ENCODE data around the gene PITX3. TPM values are rescaled to one million over a fixed set of nuclear protein-coding genes. Genes with fewer than 3 reads are reported as not detected.

The PITX3 gene
- total and polyA plus RNA-seq, 9 of the 15 experiments (the other 6 are each of a cell fraction or from before 2014, with no cell fraction given) = 0.30 to 0.98 (median 0.95) TPM; not detected in 6

DNA sequence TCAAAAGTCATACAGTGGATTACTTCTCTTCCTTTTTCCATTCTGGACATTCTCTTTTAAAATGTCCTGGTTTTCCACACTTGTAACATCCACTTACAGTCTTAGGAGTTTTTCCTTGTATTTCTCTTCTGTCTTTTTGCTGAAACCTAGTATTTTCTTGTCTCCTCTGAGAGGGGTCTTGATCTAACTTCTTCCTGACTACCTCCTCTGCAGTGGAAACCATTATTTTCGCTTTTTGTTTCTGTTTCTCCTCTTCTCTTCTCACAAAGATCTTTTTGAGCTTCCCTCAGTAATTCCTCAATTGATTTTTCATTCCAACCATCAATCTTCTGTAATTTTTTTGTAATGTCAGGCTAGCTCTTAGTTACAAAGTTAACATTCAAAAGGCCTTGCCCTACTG lies 38.9 kb downstream of the PITX3 start:
- ChIA-PET CTCF (ENCODE audit: low intra/inter-chr PET ratio) (no interaction called here), POLR2A (no interaction called here)
- TF ChIP-seq, protein P1, sequence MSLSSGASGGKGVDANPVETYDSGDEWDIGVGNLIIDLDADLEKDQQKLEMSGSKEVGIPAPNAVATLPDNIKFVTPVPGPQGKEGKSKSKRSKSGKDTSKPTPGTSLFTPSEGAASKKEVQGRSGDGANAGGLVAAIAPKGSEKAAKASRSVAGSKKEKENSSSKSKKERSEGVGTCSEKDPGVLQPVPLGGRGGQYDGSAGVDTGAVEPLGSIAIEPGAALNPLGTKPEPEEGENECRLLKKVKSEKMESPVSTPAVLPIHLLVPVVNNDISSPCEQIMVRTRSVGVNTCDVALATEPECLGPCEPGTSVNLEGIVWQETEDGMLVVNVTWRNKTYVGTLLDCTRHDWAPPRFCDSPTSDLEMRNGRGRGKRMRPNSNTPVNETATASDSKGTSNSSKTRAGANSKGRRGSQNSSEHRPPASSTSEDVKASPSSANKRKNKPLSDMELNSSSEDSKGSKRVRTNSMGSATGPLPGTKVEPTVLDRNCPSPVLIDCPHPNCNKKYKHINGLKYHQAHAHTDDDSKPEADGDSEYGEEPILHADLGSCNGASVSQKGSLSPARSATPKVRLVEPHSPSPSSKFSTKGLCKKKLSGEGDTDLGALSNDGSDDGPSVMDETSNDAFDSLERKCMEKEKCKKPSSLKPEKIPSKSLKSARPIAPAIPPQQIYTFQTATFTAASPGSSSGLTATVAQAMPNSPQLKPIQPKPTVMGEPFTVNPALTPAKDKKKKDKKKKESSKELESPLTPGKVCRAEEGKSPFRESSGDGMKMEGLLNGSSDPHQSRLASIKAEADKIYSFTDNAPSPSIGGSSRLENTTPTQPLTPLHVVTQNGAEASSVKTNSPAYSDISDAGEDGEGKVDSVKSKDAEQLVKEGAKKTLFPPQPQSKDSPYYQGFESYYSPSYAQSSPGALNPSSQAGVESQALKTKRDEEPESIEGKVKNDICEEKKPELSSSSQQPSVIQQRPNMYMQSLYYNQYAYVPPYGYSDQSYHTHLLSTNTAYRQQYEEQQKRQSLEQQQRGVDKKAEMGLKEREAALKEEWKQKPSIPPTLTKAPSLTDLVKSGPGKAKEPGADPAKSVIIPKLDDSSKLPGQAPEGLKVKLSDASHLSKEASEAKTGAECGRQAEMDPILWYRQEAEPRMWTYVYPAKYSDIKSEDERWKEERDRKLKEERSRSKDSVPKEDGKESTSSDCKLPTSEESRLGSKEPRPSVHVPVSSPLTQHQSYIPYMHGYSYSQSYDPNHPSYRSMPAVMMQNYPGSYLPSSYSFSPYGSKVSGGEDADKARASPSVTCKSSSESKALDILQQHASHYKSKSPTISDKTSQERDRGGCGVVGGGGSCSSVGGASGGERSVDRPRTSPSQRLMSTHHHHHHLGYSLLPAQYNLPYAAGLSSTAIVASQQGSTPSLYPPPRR (CRISPR knock-in tag; IDR thresholded peaks at IDR 0.05; ENCODE audit: borderline replicate concordance) = no peak
- TF ChIP-seq ZBTB8A (IDR thresholded peaks at IDR 0.05; ENCODE audit: partially characterized antibody) (no peak), MYNN (IDR thresholded peaks at IDR 0.05) (no peak), MYNN (CRISPR knock-in tag; IDR thresholded peaks at IDR 0.05) (no peak), PRMT5 (CRISPR knock-in tag; IDR thresholded peaks at IDR 0.05) (no peak), RFX1 (IDR thresholded peaks at IDR 0.05) (no peak), HNRNPK (IDR thresholded peaks at IDR 0.05; ENCODE audit: low read depth, low read length, poor library complexity, severe bottlenecking) (no peak), ZNF197 (CRISPR knock-in tag; IDR thresholded peaks at IDR 0.05; ENCODE audit: low read depth) (no peak), ZNF274 (IDR thresholded peaks at IDR 0.05; ENCODE audit: borderline replicate concordance, low read depth, low read length) (no peak), ARHGAP35 (IDR thresholded peaks at IDR 0.05; ENCODE audit: partially characterized antibody) (no peak), EHMT2 (IDR thresholded peaks at IDR 0.05) (no peak), PML (IDR thresholded peaks at IDR 0.05; ENCODE audit: low read length) (no peak), PTRF (tag; IDR thresholded peaks at IDR 0.05) (no peak), LEF1 (IDR thresholded peaks at IDR 0.05) (no peak), RNF2 (IDR thresholded peaks at IDR 0.05) (no peak), ZFPM2 (CRISPR knock-in tag; IDR thresholded peaks at IDR 0.05) (no peak), TCF3 (CRISPR knock-in tag; IDR thresholded peaks at IDR 0.05) (no peak), TCF7L2 (IDR thresholded peaks at IDR 0.05; ENCODE audit: low read depth, low read length) (no peak)
- TF ChIP-seq, protein P2, sequence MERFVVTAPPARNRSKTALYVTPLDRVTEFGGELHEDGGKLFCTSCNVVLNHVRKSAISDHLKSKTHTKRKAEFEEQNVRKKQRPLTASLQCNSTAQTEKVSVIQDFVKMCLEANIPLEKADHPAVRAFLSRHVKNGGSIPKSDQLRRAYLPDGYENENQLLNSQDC (CRISPR knock-in tag; IDR thresholded peaks at IDR 0.05) = no peak
- Histone ChIP-seq H3K9ac (ENCODE audit: insufficient read depth in 1 of 2, low read depth in 2 of 2, low read length in 2 of 2) (no peak overlapping the region), H3K79me2 (ENCODE audit: control insufficient read depth, insufficient read depth, low read length) (no peaks in the 10 kb centered on the region), H3K9me3 (replicated peaks; ENCODE audit: control insufficient read depth, insufficient read depth, low read depth, low read length) (no peaks in the 10 kb centered on the region; the same call in 1 of the 2 replicates), H3K4me1 (replicated peaks in 1 of 2; ENCODE audit: control insufficient read depth in 2 of 2, insufficient read depth in 2 of 2, low read length in 2 of 2) (peaks cover 0 to 7% of the 10 kb centered on the region in 2 experiments; a peak in 2 of 5 replicates), H4K20me1 (replicated peaks; ENCODE audit: control insufficient read depth, insufficient read depth, low read length) (no peaks in the 10 kb centered on the region), H2AFZ (ENCODE audit: low read depth, low read length) (no peak overlapping the region), H3K27me3 (ENCODE audit: control insufficient read depth in 2 of 2, insufficient read depth in 2 of 2, low read length in 2 of 2) (peaks cover 0 to 14% of the 10 kb centered on the region in 2 experiments; a peak in 2 of 5 replicates), H3K4me2 (ENCODE audit: insufficient read depth, low read length) (no peak overlapping the region), H3K4me3 (no peak overlapping the region), H3K9me1 (ENCODE audit: control insufficient read depth, insufficient read depth, low read length) (no peaks in the 10 kb centered on the region), H3K36me3 (ENCODE audit: control insufficient read depth, insufficient read depth, low read length) (no peaks in the 10 kb centered on the region), H3K27ac (ENCODE audit: extremely low read depth, low read depth, low read length) (no peak overlapping the region)
- DNase-seq (ENCODE audit: extremely low read depth in 1 of 4, low spot score in 3 of 4) (no peak), ATAC-seq (no peak), FAIRE-seq (no peak)
- BruUV-seq (replicated peaks) = no TSS peak
- intact Hi-C loops (cut with micrococcal nuclease) = no loop called here
- in situ Hi-C loops (cut with MboI) = no loop called here
- WGBS (ENCODE audit: insufficient coverage, low coverage, missing lambda C conversion rate) = 0% methylated on average over 1 of the region's 1 CpG
